Stomach smooth muscle (tissue), 2 donors: ENCODE results near the gene PAQR4.

ENCODE experiments used
- H3K27ac ChIP-seq: one replicate; pipeline ENCODE4 v1.7.0; 2013; ENCODE audit warnings: mild to moderate bottlenecking, low read length, inconsistent platforms
- H3K27me3 ChIP-seq, 2 donors: one replicate each; pipeline ENCODE4 v1.7.0; 2013; ENCODE audit warnings: low read length in 2 of 2; ENCODE audit not compliant: insufficient read depth in 2 of 2, control insufficient read depth in 1 of 2
- H3K36me3 ChIP-seq, 2 donors: one replicate each; pipeline ENCODE4 v1.7.0; 2013; ENCODE audit warnings: low read length in 2 of 2; ENCODE audit not compliant: control insufficient read depth in 2 of 2, insufficient read depth in 2 of 2
- H3K4me1 ChIP-seq: one replicate; pipeline ENCODE4 v1.7.0; 2013; ENCODE audit warnings: low read length; ENCODE audit not compliant: control insufficient read depth, insufficient read depth
- H3K4me3 ChIP-seq, 2 donors: one replicate each; pipeline ENCODE4 v1.7.0; 2013; ENCODE audit warnings: low read length in 2 of 2
- H3K9ac ChIP-seq, 2 donors: one replicate each; pipeline ENCODE4 v1.7.0; 2013; ENCODE audit warnings: low read length in 2 of 2, mild to moderate bottlenecking in 1 of 2
- H3K9me3 ChIP-seq, 2 donors: one replicate each; pipeline ENCODE4 v1.7.0; 2013; ENCODE audit warnings: low read length in 2 of 2; ENCODE audit not compliant: control insufficient read depth in 2 of 2
- donor health status: healthy.
- donor health status: Pancreatic carcinoma.

Gene PAQR4

DNA sequence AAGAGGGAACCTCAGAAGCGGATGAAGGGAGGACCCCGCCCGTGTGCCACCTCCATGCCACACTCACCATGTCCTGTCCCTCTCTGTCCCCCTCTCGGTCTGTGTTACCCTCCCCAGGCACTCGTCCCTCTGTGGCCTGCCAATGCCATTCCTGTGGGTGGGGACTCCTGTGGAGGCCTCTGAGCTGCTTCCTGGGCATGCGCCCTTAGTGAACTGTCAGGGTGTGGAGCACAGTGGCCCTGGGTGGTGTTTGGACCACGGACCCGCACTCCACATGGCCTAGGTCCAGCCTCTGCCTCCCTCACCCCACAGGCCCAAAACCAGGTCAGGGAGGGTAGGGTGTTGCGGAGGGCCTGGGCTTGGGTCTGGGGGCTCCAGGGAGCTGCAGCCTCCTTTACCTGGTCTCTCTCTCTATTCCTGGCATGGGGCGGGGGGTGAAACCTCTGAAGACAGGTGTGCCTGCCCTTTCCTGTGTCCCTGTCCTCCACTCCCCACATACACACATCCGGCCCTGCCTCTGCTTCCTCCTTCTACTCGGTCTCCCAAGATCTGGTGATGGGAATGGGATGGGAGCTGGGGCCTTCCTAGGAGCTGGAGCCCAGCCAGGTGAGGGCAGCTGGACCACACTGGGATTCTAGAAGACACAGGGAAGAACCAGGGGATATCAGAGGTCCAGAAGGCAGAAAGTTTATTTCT is 22.6 kb downstream of the PAQR4 start:
- H3K4me1 ChIP-seq = no peaks in the 10 kb centered on the region
- no peak overlapping the region for H3K27ac ChIP-seq
- H3K36me3 ChIP-seq = no peaks in the 10 kb centered on the region
- no peak overlapping the region for H3K9ac ChIP-seq
- no peaks in the 10 kb centered on the region for H3K9me3 ChIP-seq
- H3K27me3 ChIP-seq = peaks cover 5 to 6% of the 10 kb centered on the region in 2 donors
- H3K4me3 ChIP-seq = no peak overlapping the region

DNA sequence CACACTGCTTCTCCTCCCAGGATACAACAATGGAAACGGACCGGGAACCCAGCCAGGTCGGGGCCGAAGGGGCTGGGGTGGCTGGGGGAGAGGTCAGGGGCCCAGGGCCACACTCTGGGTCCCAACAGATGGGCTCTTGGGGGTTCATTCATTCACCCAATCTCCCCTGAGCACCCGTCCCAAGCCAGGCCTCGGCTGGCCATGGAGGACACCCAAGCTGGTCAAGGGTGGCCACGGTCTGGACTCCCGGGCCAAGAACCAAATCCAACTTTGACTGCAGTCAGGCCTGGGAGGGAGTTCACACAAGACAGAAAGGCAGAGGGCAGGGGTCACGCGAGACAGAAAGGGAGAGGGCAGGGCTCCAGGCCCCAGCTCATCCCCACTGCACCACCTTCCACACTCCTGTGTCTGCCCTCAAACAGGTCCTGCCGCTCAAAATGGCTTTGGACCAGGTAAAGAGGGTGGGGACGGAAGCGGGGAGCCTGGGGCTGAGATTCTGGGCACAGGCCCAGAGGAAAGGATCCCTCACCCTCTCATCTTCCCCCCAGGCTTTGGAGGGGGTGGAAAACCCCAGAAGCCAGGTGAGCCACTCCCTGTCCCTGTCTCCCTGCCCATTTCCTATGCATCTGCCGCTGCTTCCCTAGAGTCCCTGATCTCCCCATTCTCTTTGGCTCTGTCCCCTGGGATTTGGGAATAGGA is 23.4 kb downstream of the PAQR4 start:
- peaks cover 2 to 5% of the 10 kb centered on the region in 2 donors for H3K27me3 ChIP-seq
- H3K9me3 ChIP-seq = no peaks in the 10 kb centered on the region
- H3K4me3 ChIP-seq = no peak overlapping the region
- no peaks in the 10 kb centered on the region for H3K4me1 ChIP-seq
- no peak overlapping the region for H3K9ac ChIP-seq
- H3K36me3 ChIP-seq = no peaks in the 10 kb centered on the region
- H3K27ac ChIP-seq = no peak overlapping the region

DNA sequence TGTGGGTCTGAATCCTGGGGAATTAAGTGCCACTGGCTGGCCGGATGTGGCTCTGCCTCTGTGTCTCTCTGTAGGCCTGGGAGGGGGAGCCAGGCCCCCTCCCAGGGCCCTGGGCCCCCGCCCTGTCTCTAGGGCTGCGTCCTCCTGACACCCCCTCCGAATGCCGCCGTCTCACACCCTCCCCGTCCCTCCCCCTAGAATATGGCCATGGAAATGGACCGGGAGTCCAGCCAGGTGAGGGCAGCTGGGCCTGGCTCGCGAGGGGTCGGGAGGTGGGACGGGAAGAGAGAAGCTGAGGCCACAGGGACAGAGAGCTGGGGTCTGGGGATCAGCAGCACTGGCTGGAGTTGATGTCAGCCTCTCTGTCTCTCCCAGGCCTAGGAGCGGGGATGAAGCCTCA is 27.1 kb downstream of the PAQR4 start:
- no peak overlapping the region for H3K27ac ChIP-seq
- peaks cover 0 to 3% of the 10 kb centered on the region in 2 donors for H3K27me3 ChIP-seq
- no peaks in the 10 kb centered on the region for H3K9me3 ChIP-seq
- no peaks in the 10 kb centered on the region for H3K4me1 ChIP-seq
- no peak overlapping the region for H3K9ac ChIP-seq
- H3K36me3 ChIP-seq = no peaks in the 10 kb centered on the region
- no peak overlapping the region for H3K4me3 ChIP-seq

DNA sequence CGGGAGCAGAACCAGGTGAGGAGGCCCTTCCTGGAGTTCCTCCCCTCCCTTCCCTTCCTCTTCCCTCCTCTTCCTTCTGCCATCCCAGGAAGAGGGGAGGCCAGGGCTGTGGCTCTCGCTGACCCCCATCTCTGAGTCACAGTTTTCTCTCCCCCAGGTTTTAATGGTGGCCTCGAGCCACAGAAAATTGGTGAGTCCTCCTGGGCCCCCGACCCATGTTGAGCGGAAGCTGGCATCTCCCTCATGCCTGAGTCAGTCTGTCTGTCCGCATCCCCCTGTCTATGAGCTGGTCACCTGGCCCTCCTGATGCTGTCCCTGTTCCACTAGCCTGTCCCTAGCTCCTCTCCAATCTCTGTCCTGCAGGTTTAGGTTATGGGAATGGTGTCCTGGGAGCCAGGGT is 30.8 kb downstream of the PAQR4 start:
- Histone ChIP-seq H3K27me3 (peaks cover 2 to 7% of the 10 kb centered on the region in 2 donors), H3K4me1 (peaks cover 7% of the 10 kb centered on the region), H3K36me3 (no peaks in the 10 kb centered on the region), H3K9me3 (no peaks in the 10 kb centered on the region), H3K4me3 (no peak overlapping the region), H3K27ac (no peak overlapping the region), H3K9ac (no peak overlapping the region)

DNA sequence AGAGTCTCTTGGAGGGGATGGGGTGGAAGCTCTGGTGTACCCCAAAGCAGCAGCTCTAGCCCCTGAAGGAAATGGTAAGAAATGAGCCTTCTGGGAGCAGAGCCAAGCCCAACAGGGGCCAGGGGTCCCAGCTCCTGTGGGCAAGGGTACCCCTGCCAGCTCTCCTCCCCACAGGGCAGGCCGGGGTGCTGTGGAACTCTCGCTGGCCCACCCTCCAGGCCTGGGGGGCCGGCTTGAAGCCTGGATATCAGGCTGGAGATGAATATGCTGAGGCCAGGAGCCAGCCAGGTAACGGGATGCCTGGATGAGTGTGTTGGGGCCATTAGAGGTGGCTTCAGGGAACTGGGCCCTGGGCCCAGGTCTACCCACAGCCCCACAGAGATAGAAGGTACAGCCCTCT is 31.4 kb downstream of the PAQR4 start:
- no peak overlapping the region for H3K27ac ChIP-seq
- H3K9ac ChIP-seq = no peak overlapping the region
- H3K27me3 ChIP-seq = peaks cover 4 to 8% of the 10 kb centered on the region in 2 donors
- no peak overlapping the region for H3K4me3 ChIP-seq
- H3K4me1 ChIP-seq = peaks cover 7% of the 10 kb centered on the region
- H3K36me3 ChIP-seq = no peaks in the 10 kb centered on the region
- H3K9me3 ChIP-seq = no peaks in the 10 kb centered on the region

DNA sequence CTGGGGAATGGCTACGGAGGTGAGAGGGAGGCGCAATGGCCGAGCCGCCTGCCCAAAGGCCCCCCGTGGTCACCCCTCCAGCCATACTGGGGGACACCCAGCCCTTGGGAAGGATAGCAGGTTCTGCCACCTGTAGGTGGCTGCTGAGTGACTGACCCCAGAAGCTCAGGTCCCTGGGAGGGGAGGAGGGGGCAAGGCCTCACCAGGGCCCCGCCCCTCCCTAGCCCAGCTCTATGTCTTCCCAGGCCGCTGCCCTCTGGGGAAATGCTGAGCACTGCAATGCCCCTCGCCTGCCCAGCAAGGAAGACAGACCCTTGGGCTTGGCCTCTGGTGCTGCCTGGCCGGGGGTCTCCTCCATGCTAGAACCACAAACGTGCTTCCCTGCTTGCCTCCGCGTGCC is 32.2 kb downstream of the PAQR4 start:
- Histone ChIP-seq H3K9me3 (no peaks in the 10 kb centered on the region), H3K36me3 (no peaks in the 10 kb centered on the region), H3K4me3 (no peak overlapping the region), H3K9ac (no peak overlapping the region), H3K4me1 (peaks cover 7% of the 10 kb centered on the region), H3K27me3 (peaks cover 10 to 11% of the 10 kb centered on the region in 2 donors), H3K27ac (no peak overlapping the region)

DNA sequence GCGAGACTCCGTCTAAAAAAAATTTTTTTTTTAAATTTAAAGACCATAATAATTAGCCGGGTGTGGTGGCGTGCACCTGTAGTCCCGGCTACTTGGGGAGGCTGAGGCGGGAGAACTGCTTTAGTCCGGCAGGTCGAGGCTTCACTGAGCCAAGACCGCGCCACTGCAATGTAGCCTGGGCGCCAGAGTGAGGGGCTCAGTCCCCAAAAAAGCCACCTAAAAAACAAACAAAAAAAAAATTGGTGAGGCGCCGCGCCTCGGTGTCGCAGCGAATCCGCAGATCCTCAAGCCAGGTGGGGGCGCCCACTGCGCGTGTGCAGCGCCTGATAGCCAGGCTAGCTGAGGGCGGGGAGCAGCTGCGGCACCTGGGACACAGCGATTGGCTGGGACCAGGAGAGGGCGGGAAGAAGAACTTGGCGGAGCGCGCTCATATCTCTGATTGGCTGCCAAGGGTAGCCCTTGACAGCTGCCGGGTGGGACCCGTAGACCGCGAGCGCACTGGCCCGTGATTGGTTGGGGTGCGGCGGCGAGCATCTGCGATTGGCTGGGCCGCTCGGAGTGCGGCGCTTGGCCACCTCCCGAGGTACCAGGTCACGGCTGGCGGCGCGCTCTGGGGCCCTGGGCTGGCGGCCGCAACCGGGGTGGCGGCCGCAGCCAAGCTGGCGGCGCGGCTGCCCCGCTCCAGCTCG is 34.6 kb downstream of the PAQR4 start:
- Histone ChIP-seq H3K36me3 (no peaks in the 10 kb centered on the region), H3K4me3 (peak overlapping the region in 1 of 2 donors; percentile 44), H3K9ac (no peak overlapping the region), H3K27ac (no peak overlapping the region), H3K9me3 (no peaks in the 10 kb centered on the region), H3K4me1 (peaks cover 10% of the 10 kb centered on the region), H3K27me3 (peaks cover 29 to 32% of the 10 kb centered on the region in 2 donors)

DNA sequence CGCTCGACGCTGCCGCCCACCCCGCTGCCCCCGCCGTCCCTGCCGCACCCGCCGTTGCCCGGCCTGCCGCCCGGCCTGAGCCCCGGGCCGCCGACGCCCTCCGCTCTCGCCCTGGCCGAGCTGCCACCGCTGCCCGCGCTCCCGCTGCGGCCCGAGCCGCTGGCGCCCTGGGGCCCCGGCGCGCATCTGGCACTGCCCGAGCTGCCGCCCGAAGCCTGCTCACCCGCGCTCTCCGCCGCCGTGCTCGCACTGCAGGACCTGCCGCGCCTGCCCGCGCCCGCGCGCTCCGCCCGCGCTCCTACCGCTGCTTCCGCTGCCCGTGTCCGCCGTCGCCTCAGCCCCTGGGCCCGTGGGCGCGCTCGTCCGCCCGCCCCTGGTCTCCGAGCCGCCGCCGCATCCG is 35.2 kb downstream of the PAQR4 start:
- Histone ChIP-seq H3K36me3 (no peaks in the 10 kb centered on the region), H3K27ac (no peak overlapping the region), H3K4me1 (peaks cover 10% of the 10 kb centered on the region), H3K27me3 (peaks cover 34% of the 10 kb centered on the region in 2 donors), H3K9me3 (no peaks in the 10 kb centered on the region), H3K4me3 (no peak overlapping the region), H3K9ac (no peak overlapping the region)

DNA sequence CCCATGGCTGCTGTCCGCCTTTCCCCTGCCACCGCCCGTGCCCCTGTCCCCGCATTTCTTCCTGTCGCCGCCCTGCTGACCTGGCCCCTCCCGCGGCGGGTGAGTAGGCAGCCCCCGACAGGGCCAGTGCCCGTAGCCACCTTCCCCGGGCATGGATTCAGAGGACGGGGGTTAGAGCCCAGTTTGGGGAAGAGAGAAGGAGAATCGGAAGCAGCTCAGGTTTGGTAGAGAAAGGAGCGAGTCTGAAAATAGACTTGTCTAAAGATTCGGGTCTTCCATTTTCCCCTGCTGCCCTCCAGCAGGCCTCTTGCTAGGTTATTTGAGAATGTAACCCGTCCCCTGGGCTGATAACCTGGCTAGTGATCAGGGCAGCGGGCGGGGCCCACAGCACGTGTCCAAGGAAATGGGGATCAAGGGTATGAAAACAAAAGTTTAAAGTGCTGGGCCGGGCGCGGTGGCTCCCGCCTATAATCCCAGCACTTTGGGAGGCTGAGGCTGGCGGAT is 35.7 kb downstream of the PAQR4 start:
- no peak overlapping the region for H3K9ac ChIP-seq
- H3K9me3 ChIP-seq = no peaks in the 10 kb centered on the region
- H3K4me3 ChIP-seq = peak overlapping the region in 1 of 2 donors; percentile 40
- peaks cover 36 to 39% of the 10 kb centered on the region in 2 donors for H3K27me3 ChIP-seq
- peaks cover 10% of the 10 kb centered on the region for H3K4me1 ChIP-seq
- no peak overlapping the region for H3K27ac ChIP-seq
- no peaks in the 10 kb centered on the region for H3K36me3 ChIP-seq

DNA sequence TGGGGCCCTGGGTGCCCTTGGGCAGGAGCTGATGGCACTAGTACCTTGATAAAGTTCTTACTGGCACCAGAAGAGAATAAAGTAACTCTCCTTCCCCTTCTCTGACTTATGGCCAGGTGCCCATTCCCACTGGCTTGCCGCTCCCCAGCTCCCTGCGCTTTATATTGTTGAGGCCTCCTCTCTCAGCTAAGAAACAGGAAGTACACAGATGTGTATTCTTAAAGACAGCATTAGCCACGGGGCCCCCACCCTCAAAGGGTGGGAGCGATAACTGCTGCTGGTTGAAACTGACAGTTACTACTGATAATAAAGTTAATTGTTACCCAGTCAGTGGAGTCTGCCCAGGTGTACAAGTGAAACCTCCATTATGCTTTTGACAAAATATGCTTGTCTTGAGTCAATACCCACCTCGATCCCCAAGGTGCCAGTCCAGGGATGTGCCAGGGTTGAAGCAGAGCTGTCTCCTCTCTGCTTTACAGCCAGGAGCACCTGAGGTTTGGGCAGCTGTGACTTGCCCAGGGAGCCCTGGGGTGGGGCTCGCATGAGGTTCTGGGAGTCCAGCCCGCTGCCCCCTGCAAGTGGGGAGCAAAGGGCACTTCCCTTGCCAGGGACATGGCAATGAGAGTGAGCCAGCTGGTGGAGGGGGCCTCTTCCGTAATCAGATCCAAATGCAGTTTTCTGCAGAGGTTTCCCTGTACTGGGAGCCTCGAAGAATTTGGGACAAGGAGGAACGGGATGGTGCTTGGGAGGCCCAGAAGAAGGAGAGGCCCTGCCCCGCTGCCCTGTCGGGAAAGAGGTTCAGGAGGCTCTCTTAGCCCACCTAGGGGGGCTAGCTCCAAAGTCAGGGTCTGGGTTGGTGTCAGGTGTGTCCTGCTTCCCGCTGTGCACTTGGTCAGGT is 38.2 kb downstream of the PAQR4 start:
- Histone ChIP-seq H3K9ac (no peak overlapping the region), H3K9me3 (no peaks in the 10 kb centered on the region), H3K27me3 (peaks cover 44 to 54% of the 10 kb centered on the region in 2 donors), H3K4me1 (peaks cover 10% of the 10 kb centered on the region), H3K27ac (no peak overlapping the region), H3K36me3 (no peaks in the 10 kb centered on the region), H3K4me3 (no peak overlapping the region)
